Measurements from ENCODE around the gene WDR70.
"Not testable (repeated sequence)": the region's sequence is repeated elsewhere in the genome, so short reads cannot be mapped to it uniquely, and the experiment has no call there.

The WDR70 gene

GRCh38 chr5:37454402-37455055, 75.4 kb downstream of the WDR70 start:
- DNase-seq (ENCODE audit: low spot score): not testable (repeated sequence)

GRCh38 chr5:37463191-37464051, 84.3 kb downstream of the WDR70 start:
- not testable (repeated sequence) for DNase-seq (ENCODE audit: low spot score)

- DNase-seq (ENCODE audit: low spot score): not testable (repeated sequence)
Measured at GRCh38 chr5:37464581-37464980, 85.5 kb downstream of the WDR70 start.

GRCh38 chr5:37469383-37469782, 90.3 kb downstream of the WDR70 start:
- not testable (repeated sequence) for DNase-seq (ENCODE audit: low spot score)

- DNase-seq (ENCODE audit: low spot score): no peak
Measured at GRCh38 chr5:37471666-37472197, 92.6 kb downstream of the WDR70 start.

- DNase-seq (ENCODE audit: low spot score): no peak
Measured at GRCh38 chr5:37477426-37477825, 98.3 kb downstream of the WDR70 start.

GRCh38 chr5:37478121-37478894, 99.2 kb downstream of the WDR70 start:
- DNase-seq (ENCODE audit: low spot score): no peak

GRCh38 chr5:37481395-37481794, 102.3 kb downstream of the WDR70 start:
- not testable (repeated sequence) for DNase-seq (ENCODE audit: low spot score)

- DNase-seq (ENCODE audit: low spot score): no peak
Measured at GRCh38 chr5:37490120-37490810, 111.1 kb downstream of the WDR70 start.

GRCh38 chr5:37490931-37491330, 111.8 kb downstream of the WDR70 start:
- DNase-seq (ENCODE audit: low spot score): no peak

- no peak for DNase-seq (ENCODE audit: low spot score)
Measured at GRCh38 chr5:37492778-37493555, 113.8 kb downstream of the WDR70 start.

GRCh38 chr5:37494756-37495155, 115.6 kb downstream of the WDR70 start:
- no peak for DNase-seq (ENCODE audit: low spot score)

GRCh38 chr5:37495210-37495609, 116.1 kb downstream of the WDR70 start:
- DNase-seq (ENCODE audit: low spot score): no peak

GRCh38 chr5:37495668-37496347, 116.7 kb downstream of the WDR70 start:
- no peak for DNase-seq (ENCODE audit: low spot score)

GRCh38 chr5:37496902-37497445, 117.9 kb downstream of the WDR70 start:
- DNase-seq (ENCODE audit: low spot score): no peak

GRCh38 chr5:37501152-37501551, 122.0 kb downstream of the WDR70 start:
- DNase-seq (ENCODE audit: low spot score): no peak

- no peak for DNase-seq (ENCODE audit: low spot score)
Measured at GRCh38 chr5:37506241-37506640, 127.1 kb downstream of the WDR70 start.

- no peak for DNase-seq (ENCODE audit: low spot score)
Measured at GRCh38 chr5:37506722-37507121, 127.6 kb downstream of the WDR70 start.

- no peak for DNase-seq (ENCODE audit: low spot score)
Measured at GRCh38 chr5:37511646-37512045, 132.5 kb downstream of the WDR70 start.

GRCh38 chr5:37514946-37515345, 135.8 kb downstream of the WDR70 start:
- no peak for DNase-seq (ENCODE audit: low spot score)
